ENCODE data around the gene NECAB3. TPM values are rescaled to one million over a fixed set of nuclear protein-coding genes. Genes with fewer than 3 reads are reported as not detected.

The NECAB3 gene
- total RNA-seq, 4 donors from 2014 or later = 26.1 to 180 (median 94.5) TPM

GRCh38 chr20:33697129-33697528 lies 22.9 kb upstream of the NECAB3 start:
- intact Hi-C loops (cut with DNase I; ENCODE audit: low total_unique reads) (no loop called here), in situ Hi-C loops (cut with MboI; ENCODE audit: low pct_ligation_motif_present in 1 of 4, low pct_unique_long_range_greater_than_20kb in 1 of 4, low sequenced_read_pairs in 3 of 4) (no loop called here)
- no peak for TF ChIP-seq POLR2AphosphoS5 (IDR thresholded peaks at IDR 0.05)
- no peak for TF ChIP-seq POLR2A (IDR thresholded peaks at IDR 0.05)
- no peak for TF ChIP-seq EP300 (IDR thresholded peaks at IDR 0.05; ENCODE audit: low read depth)
- H3K27me3 ChIP-seq = no peaks in the 10 kb centered on the region
- no peaks in the 10 kb centered on the region for H3K36me3 ChIP-seq
- peak overlapping the region in 3 of 4 donors; percentile 25 to 65 (median 38) for H3K27ac ChIP-seq
- H3K4me1 ChIP-seq = peaks cover 0 to 7% (median 3%) of the 10 kb centered on the region in 4 donors
- H3K9me3 ChIP-seq = no peaks in the 10 kb centered on the region
- no peak for DNase-seq
- H3K4me3 ChIP-seq = no peak overlapping the region
- WGBS, 2 donors (ENCODE audit: low coverage in 1 of 2) = 80 to 81% methylated on average over 4 to 8 of the region's 8 CpGs

- no peak for DNase-seq
- no peaks in the 10 kb centered on the region for H3K36me3 ChIP-seq
- peak overlapping the region in 3 of 4 donors; percentile 25 to 65 (median 38) for H3K27ac ChIP-seq
- peaks cover 0 to 7% (median 3%) of the 10 kb centered on the region in 4 donors for H3K4me1 ChIP-seq
- in situ Hi-C loops (cut with MboI; ENCODE audit: low pct_ligation_motif_present in 1 of 4, low pct_unique_long_range_greater_than_20kb in 1 of 4, low sequenced_read_pairs in 3 of 4) (no loop called here), intact Hi-C loops (cut with DNase I; ENCODE audit: low total_unique reads) (no loop called here)
- no peaks in the 10 kb centered on the region for H3K9me3 ChIP-seq
- no peaks in the 10 kb centered on the region for H3K27me3 ChIP-seq
- no peak for TF ChIP-seq POLR2A (IDR thresholded peaks at IDR 0.05)
- TF ChIP-seq POLR2AphosphoS5 (IDR thresholded peaks at IDR 0.05) = no peak
- no peak for TF ChIP-seq EP300 (IDR thresholded peaks at IDR 0.05; ENCODE audit: low read depth)
- TF ChIP-seq, protein P1, sequence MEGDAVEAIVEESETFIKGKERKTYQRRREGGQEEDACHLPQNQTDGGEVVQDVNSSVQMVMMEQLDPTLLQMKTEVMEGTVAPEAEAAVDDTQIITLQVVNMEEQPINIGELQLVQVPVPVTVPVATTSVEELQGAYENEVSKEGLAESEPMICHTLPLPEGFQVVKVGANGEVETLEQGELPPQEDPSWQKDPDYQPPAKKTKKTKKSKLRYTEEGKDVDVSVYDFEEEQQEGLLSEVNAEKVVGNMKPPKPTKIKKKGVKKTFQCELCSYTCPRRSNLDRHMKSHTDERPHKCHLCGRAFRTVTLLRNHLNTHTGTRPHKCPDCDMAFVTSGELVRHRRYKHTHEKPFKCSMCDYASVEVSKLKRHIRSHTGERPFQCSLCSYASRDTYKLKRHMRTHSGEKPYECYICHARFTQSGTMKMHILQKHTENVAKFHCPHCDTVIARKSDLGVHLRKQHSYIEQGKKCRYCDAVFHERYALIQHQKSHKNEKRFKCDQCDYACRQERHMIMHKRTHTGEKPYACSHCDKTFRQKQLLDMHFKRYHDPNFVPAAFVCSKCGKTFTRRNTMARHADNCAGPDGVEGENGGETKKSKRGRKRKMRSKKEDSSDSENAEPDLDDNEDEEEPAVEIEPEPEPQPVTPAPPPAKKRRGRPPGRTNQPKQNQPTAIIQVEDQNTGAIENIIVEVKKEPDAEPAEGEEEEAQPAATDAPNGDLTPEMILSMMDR (IDR thresholded peaks at IDR 0.05) = no peak
- 54 to 79% methylated on average over 3 to 4 of the region's 4 CpGs for WGBS, 2 donors (ENCODE audit: low coverage in 1 of 2)
- no peak overlapping the region for H3K4me3 ChIP-seq
Measured at GRCh38 chr20:33696448-33696847, 22.2 kb upstream of the NECAB3 start.

- in situ Hi-C loops (cut with MboI; ENCODE audit: low pct_ligation_motif_present in 1 of 4, low pct_unique_long_range_greater_than_20kb in 1 of 4, low sequenced_read_pairs in 3 of 4) (no loop called here), intact Hi-C loops (cut with DNase I; ENCODE audit: low total_unique reads) (no loop called here)
- Histone ChIP-seq H3K4me3 (no peak overlapping the region), H3K27ac (peak overlapping the region in 2 of 4 donors; percentile 25 to 33), H3K27me3 (no peaks in the 10 kb centered on the region), H3K9me3 (no peaks in the 10 kb centered on the region), H3K4me1 (peaks cover 0 to 7% (median 3%) of the 10 kb centered on the region in 4 donors), H3K36me3 (no peaks in the 10 kb centered on the region)
- DNase-seq = no peak
- 79% methylated on average over 6 of the region's 6 CpGs; no CpG with 5 or more reads in 1 of the 2 donors for WGBS, 2 donors (ENCODE audit: low coverage in 1 of 2)
- TF ChIP-seq POLR2A (IDR thresholded peaks at IDR 0.05) (no peak), POLR2AphosphoS5 (IDR thresholded peaks at IDR 0.05) (no peak), EP300 (IDR thresholded peaks at IDR 0.05; ENCODE audit: low read depth) (no peak)
- TF ChIP-seq, protein P1 (IDR thresholded peaks at IDR 0.05) = no peak
Measured at GRCh38 chr20:33694639-33695012, 20.4 kb upstream of the NECAB3 start.

DNA sequence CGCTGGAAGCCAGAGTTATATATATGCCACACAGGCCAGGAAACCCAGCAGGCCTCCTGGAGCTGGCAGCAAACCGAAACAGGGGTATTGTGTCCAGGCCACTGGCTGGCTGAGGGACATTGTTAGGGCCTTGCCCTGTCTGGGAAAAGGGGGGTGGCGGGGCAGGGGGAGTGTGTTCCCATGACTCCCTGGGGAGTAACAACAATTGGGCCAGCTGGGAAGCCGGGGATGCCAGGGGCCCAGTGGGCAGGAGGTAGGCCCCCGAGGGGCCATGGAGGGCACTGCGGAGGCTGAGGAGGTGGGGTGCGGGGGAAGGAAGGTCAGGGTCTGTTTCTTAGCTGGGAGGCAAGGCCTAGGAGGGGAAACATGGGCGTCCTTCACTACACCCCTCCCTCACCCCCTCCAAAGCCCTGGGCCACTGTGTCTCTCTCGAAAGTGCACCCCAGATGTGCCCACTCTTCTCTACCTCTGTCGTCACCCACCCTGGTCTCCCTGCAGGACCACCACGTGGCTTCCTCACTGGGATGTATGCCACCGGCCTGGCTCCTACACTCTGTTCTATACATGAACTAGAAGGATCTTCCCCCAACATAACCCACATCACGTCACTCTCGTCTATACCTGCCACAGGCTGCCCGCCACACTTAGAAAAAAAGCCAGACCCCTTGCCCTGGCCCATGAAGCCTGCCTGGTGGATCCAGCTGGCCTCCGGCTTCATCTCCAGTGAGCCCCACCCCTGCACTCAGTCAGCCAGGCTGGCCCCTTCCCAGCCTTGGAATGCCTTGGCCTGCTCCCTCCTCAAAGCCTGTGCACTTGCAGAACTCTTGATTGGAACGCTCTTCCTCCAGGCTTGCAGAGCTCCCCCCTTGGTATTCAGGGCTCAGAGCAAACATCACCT lies 19.8 kb upstream of the NECAB3 start:
- H3K36me3 ChIP-seq = no peaks in the 10 kb centered on the region
- H3K4me1 ChIP-seq = peaks cover 0 to 7% (median 3%) of the 10 kb centered on the region in 4 donors
- in situ Hi-C loops (cut with MboI; ENCODE audit: low pct_ligation_motif_present in 1 of 4, low pct_unique_long_range_greater_than_20kb in 1 of 4, low sequenced_read_pairs in 3 of 4) = no loop called here
- TF ChIP-seq, protein P1 (IDR thresholded peaks at IDR 0.05) = no peak
- no peak for TF ChIP-seq POLR2A (IDR thresholded peaks at IDR 0.05)
- H3K27me3 ChIP-seq = no peaks in the 10 kb centered on the region
- no peak for DNase-seq
- no peak overlapping the region for H3K4me3 ChIP-seq
- H3K27ac ChIP-seq = peak overlapping the region in 3 of 4 donors; percentile 18 to 33 (median 25)
- no peaks in the 10 kb centered on the region for H3K9me3 ChIP-seq
- WGBS, 2 donors (ENCODE audit: low coverage in 1 of 2) = 83% methylated on average over 2 to 17 of the region's 17 CpGs
- intact Hi-C loops (cut with DNase I; ENCODE audit: low total_unique reads) = no loop called here

Measured in transverse colon (tissue), 4 donors.